Mesangial cell (primary cell): ENCODE measurements around the gene ZNF225. TPM values are rescaled to one million over a fixed set of nuclear protein-coding genes. Genes with fewer than 3 reads are reported as not detected.

ENCODE experiments used
- total RNA-seq: library from RNA; depleted of rRNA; stranded (reverse); fragments of >200 nt; gene quantifications from 2 replicates; pipeline ENCODE4 v1.2.3, GENCODE V29; 2015

Gene ZNF225
- total RNA-seq, result 1.3 and 1.5 TPM in 2 replicates

GRCh38 chr19:44113138-44113783 is at the start of gene ZNF225:
Gene ZNF225, plus strand, starts transcription at chr19:44113399. Its CDS starts 2,429 bp downstream, at chr19:44115828.

GRCh38 chr19:44071824-44072542 is 41.2 kb upstream of the ZNF225 start, which contains the start of gene ZNF284:
Gene ZNF284, plus strand, starts transcription at chr19:44072159. Its CDS starts 4,231 bp downstream, at chr19:44076390.

GRCh38 chr19:44093931-44094765 is 19.1 kb upstream of the ZNF225 start, which contains the start of gene ZNF224:
Gene ZNF224, plus strand, starts transcription at chr19:44094361. Its CDS starts 3,513 bp downstream, at chr19:44097874.

GRCh38 chr19:44141191-44142058 is 28.2 kb downstream of the ZNF225 start, which contains the start of gene ZNF234:
Gene ZNF234, plus strand, starts transcription at chr19:44141554. Its CDS starts 3,079 bp downstream, at chr19:44144633.

GRCh38 chr19:44164673-44165512 is 51.7 kb downstream of the ZNF225 start, which contains the start of gene ZNF226:
Gene ZNF226, plus strand, starts transcription at chr19:44165100. Its CDS starts 4,981 bp downstream, at chr19:44170081.

Other genes starting within 250 kb of the ZNF225 start
- gene ZNF404, start 229.4 kb upstream of the ZNF225 start, total RNA-seq, result 0.33 and 1.8 TPM in 2 replicates
- 3.3 and 12.8 TPM in 2 replicates for gene ZNF45, start 178.1 kb upstream of the ZNF225 start, total RNA-seq
- gene ZNF221, start 162.2 kb upstream of the ZNF225 start, total RNA-seq, result 2.0 and 2.2 TPM in 2 replicates
- gene ZNF155, start 129.2 kb upstream of the ZNF225 start, total RNA-seq, result 5.9 and 6.1 TPM in 2 replicates
- gene ZNF230, start 110.4 kb upstream of the ZNF225 start, total RNA-seq, result 1.4 and 2.4 TPM in 2 replicates
- gene ZNF222, start 88.0 kb upstream of the ZNF225 start, total RNA-seq, result 1.6 and 3.4 TPM in 2 replicates
- gene ZNF223, start 61.4 kb upstream of the ZNF225 start, total RNA-seq, result 1.9 and 2.1 TPM in 2 replicates
- gene ZNF284, start 41.2 kb upstream of the ZNF225 start, total RNA-seq, result 0.76 and 0.81 TPM in 2 replicates
- gene ZNF224, start 19.0 kb upstream of the ZNF225 start, total RNA-seq, result 3.9 and 5.2 TPM in 2 replicates
- 1.3 and 3.3 TPM in 2 replicates for gene ZNF234, start 28.2 kb downstream of the ZNF225 start, total RNA-seq
- gene ZNF226, start 51.7 kb downstream of the ZNF225 start, total RNA-seq, result 3.3 and 7.7 TPM in 2 replicates
- 3.6 and 7.7 TPM in 2 replicates for gene ZNF227, start 99.1 kb downstream of the ZNF225 start, total RNA-seq
- gene ZNF233, start 146.5 kb downstream of the ZNF225 start, total RNA-seq, result 0.16 and 0.38 TPM in 2 replicates
- gene ZNF235, start 191.6 kb downstream of the ZNF225 start, total RNA-seq, result 0.33 and 1.5 TPM in 2 replicates
- 2.3 and 3.7 TPM in 2 replicates for gene ZNF112, start 243.3 kb downstream of the ZNF225 start, total RNA-seq